HG02798 (cell line): ENCODE data around the gene GNB1.
A peak's percentile ranks its signal among the peaks of the same experiment; 100 is the strongest.

ENCODE experiments used
- ATAC-seq: cut with Tn5 transposase; IDR thresholded peaks from one replicate; pipeline ENCODE4 v1.9.1; 2021; ENCODE audit warnings: mild to moderate bottlenecking; ENCODE audit not compliant: unreplicated experiment, poor library complexity

GNB1 gene

GRCh38 chr1:1910651-1911331 lies 19.9 kb upstream of the GNB1 start:
- ATAC-seq = no peak

- no peak for ATAC-seq
Measured at GRCh38 chr1:1910033-1910465, 19.2 kb upstream of the GNB1 start.

- ATAC-seq = peak; percentile 7
Measured at GRCh38 chr1:1908506-1908791, 17.6 kb upstream of the GNB1 start.

GRCh38 chr1:1907098-1907736 lies 16.3 kb upstream of the GNB1 start:
- peak; percentile 33 for ATAC-seq

- ATAC-seq = no peak
Measured at GRCh38 chr1:1906185-1907097, 15.6 kb upstream of the GNB1 start.

- ATAC-seq = no peak
Measured at GRCh38 chr1:1903224-1903623, 12.3 kb upstream of the GNB1 start.

- ATAC-seq = no peak
Measured at GRCh38 chr1:1901641-1902294, 10.9 kb upstream of the GNB1 start.

GRCh38 chr1:1900883-1901640 lies 10.2 kb upstream of the GNB1 start:
- ATAC-seq = no peak

- ATAC-seq = no peak
Measured at GRCh38 chr1:1899967-1900327, 9.1 kb upstream of the GNB1 start.

GRCh38 chr1:1899266-1899966 lies 8.5 kb upstream of the GNB1 start:
- no peak for ATAC-seq

- no peak for ATAC-seq
Measured at GRCh38 chr1:1898246-1898933, 7.5 kb upstream of the GNB1 start.

- ATAC-seq = no peak
Measured at GRCh38 chr1:1895456-1896336, 4.8 kb upstream of the GNB1 start.

- no peak for ATAC-seq
Measured at GRCh38 chr1:1895060-1895418, 4.2 kb upstream of the GNB1 start.

GRCh38 chr1:1894354-1895059 lies 3.6 kb upstream of the GNB1 start:
- no peak for ATAC-seq

GRCh38 chr1:1893997-1894353 lies 3.1 kb upstream of the GNB1 start:
- ATAC-seq = no peak

- no peak for ATAC-seq
Measured at GRCh38 chr1:1893291-1893985, 2.6 kb upstream of the GNB1 start.

GRCh38 chr1:1892763-1893120 lies 1.9 kb upstream of the GNB1 start:
- no peak for ATAC-seq
